ENCODE results near the gene SNRPA. TPM values are rescaled to one million over a fixed set of nuclear protein-coding genes. Genes with fewer than 3 reads are reported as not detected.

Gene SNRPA
- total and polyA plus RNA-seq, 2 donors (not counting 1 experiment from before 2014, with no cell fraction given), result 92.0 to 147 TPM

- Histone ChIP-seq H3K9ac (ENCODE audit: low read length) (peak overlapping the region; percentile 90), H3K9me3 (ENCODE audit: control extremely low read depth in 1 of 3, control insufficient read depth in 2 of 3, insufficient read depth in 1 of 3, low read length in 2 of 3) (no peaks in the 10 kb centered on the region), H3K4me3 (ENCODE audit: control extremely low read depth in 1 of 5, extremely low read depth in 1 of 5, insufficient read depth in 1 of 5, low read depth in 2 of 5, low read length in 4 of 5) (peak overlapping the region in 4 of 5 experiments; percentile 79 to 90 (median 84)), H2AFZ (ENCODE audit: insufficient read depth, low read depth, low read length, poor library complexity, severe bottlenecking) (peak overlapping the region; percentile 45), H4K20me1 (ENCODE audit: control insufficient read depth, insufficient read depth, low read length, poor library complexity, severe bottlenecking) (peaks cover 10% of the 10 kb centered on the region), H3K27me3 (replicated peaks in 1 of 4; ENCODE audit: control extremely low read depth in 1 of 4, control insufficient read depth in 3 of 4, insufficient read depth in 4 of 4, low read length in 3 of 4) (no peaks in the 10 kb centered on the region), H3K27ac (ENCODE audit: low read length in 2 of 2) (peak overlapping the region in 1 of 2 donors; percentile 90), H3K79me2 (ENCODE audit: control insufficient read depth, insufficient read depth, low read length) (peaks cover 78% of the 10 kb centered on the region), H3K4me1 (ENCODE audit: control insufficient read depth in 2 of 2, insufficient read depth in 2 of 2, low read length in 2 of 2) (peaks cover 46 to 61% of the 10 kb centered on the region in 2 donors), H3K4me2 (replicated peaks; ENCODE audit: low read depth, low read length, poor library complexity, severe bottlenecking) (peak overlapping the region; percentile 90), H3K36me3 (replicated peaks in 1 of 2; ENCODE audit: control extremely low read depth in 1 of 2, control insufficient read depth in 1 of 2, extremely low read depth in 1 of 2, insufficient read depth in 2 of 2, low read length in 1 of 2) (peaks cover 0 to 8% of the 10 kb centered on the region in 2 experiments)
- POLR2A ChIA-PET, result no interaction called here
- Mint-ChIP-seq H3K4me3 (peak overlapping the region; percentile 87), H3K27ac (peak overlapping the region; percentile 67), H3K9me3 (ENCODE audit: insufficient read depth) (no peaks in the 10 kb centered on the region), H3K4me1 (peaks cover 71% of the 10 kb centered on the region), H3K27me3 (no peaks in the 10 kb centered on the region)
- intact Hi-C loops (cut with micrococcal nuclease), result loop anchor here (5.0 to 10.0 kb wide), 2 partner anchors 104 to 678 kb away; partner anchors contain the start of genes BCKDHA and EXOSC5
- ATAC-seq (ENCODE audit: low read depth) (no peak), DNase-seq (peak; percentile 31)
- CTCF ChIA-PET, result interaction anchor here (1.3 to 1.4 kb wide), 2 partner anchors 12 to 101 kb away, joined by 3 to 5 read pairs; no protein-coding TSS in a partner anchor
- WGBS (ENCODE audit: insufficient coverage), result 47% methylated on average over 15 of the region's 16 CpGs
- TF ChIP-seq EZH2 (IDR thresholded peaks at IDR 0.05; ENCODE audit: borderline replicate concordance, insufficient read depth, low read depth, low read length, poor library complexity, severe bottlenecking), result no peak
- no peak for TF ChIP-seq CTCF (IDR thresholded peaks at IDR 0.05)
These were observed 32.1 kb upstream of the SNRPA start for GRCh38 chr19:40718774-40719391.

GRCh38 chr19:40719414-40719894 lies 31.5 kb upstream of the SNRPA start:
- Histone ChIP-seq H2AFZ (ENCODE audit: insufficient read depth, low read depth, low read length, poor library complexity, severe bottlenecking) (peak overlapping the region; percentile 45), H3K9me3 (ENCODE audit: control extremely low read depth in 1 of 3, control insufficient read depth in 2 of 3, insufficient read depth in 1 of 3, low read length in 2 of 3) (no peaks in the 10 kb centered on the region), H3K36me3 (replicated peaks in 1 of 2; ENCODE audit: control extremely low read depth in 1 of 2, control insufficient read depth in 1 of 2, extremely low read depth in 1 of 2, insufficient read depth in 2 of 2, low read length in 1 of 2) (peaks cover 0 to 13% of the 10 kb centered on the region in 2 experiments), H3K4me1 (ENCODE audit: control insufficient read depth in 2 of 2, insufficient read depth in 2 of 2, low read length in 2 of 2) (peaks cover 40 to 55% of the 10 kb centered on the region in 2 donors), H3K79me2 (ENCODE audit: control insufficient read depth, insufficient read depth, low read length) (peaks cover 80% of the 10 kb centered on the region), H3K9ac (ENCODE audit: low read length) (peak overlapping the region; percentile 19), H3K4me2 (replicated peaks; ENCODE audit: low read depth, low read length, poor library complexity, severe bottlenecking) (peak overlapping the region; percentile 90), H3K27me3 (replicated peaks in 1 of 4; ENCODE audit: control extremely low read depth in 1 of 4, control insufficient read depth in 3 of 4, insufficient read depth in 4 of 4, low read length in 3 of 4) (no peaks in the 10 kb centered on the region), H4K20me1 (ENCODE audit: control insufficient read depth, insufficient read depth, low read length, poor library complexity, severe bottlenecking) (peaks cover 10% of the 10 kb centered on the region), H3K27ac (ENCODE audit: low read length in 2 of 2) (no peak overlapping the region), H3K4me3 (ENCODE audit: control extremely low read depth in 1 of 5, extremely low read depth in 1 of 5, insufficient read depth in 1 of 5, low read depth in 2 of 5, low read length in 4 of 5) (peak overlapping the region in 3 of 5 experiments; percentile 79 to 90 (median 80))
- Mint-ChIP-seq H3K4me3 (peak overlapping the region; percentile 87), H3K27ac (no peak overlapping the region), H3K4me1 (peaks cover 72% of the 10 kb centered on the region), H3K9me3 (ENCODE audit: insufficient read depth) (no peaks in the 10 kb centered on the region), H3K27me3 (no peaks in the 10 kb centered on the region)
- no peak for DNase-seq
- ChIA-PET CTCF (interaction anchor here (1.3 to 1.4 kb wide), 2 partner anchors 11 to 100 kb away, joined by 3 to 5 read pairs; no protein-coding TSS in a partner anchor), POLR2A (no interaction called here)
- WGBS (ENCODE audit: insufficient coverage), result 42% methylated on average over 2 of the region's 7 CpGs
- TF ChIP-seq EZH2 (IDR thresholded peaks at IDR 0.05; ENCODE audit: borderline replicate concordance, insufficient read depth, low read depth, low read length, poor library complexity, severe bottlenecking), result no peak
- TF ChIP-seq CTCF (IDR thresholded peaks at IDR 0.05), result no peak
- intact Hi-C loops (cut with micrococcal nuclease), result loop anchor here (5.0 to 10.0 kb wide), 2 partner anchors 105 to 678 kb away; partner anchors contain the start of genes BCKDHA and EXOSC5
- ATAC-seq (ENCODE audit: low read depth), result no peak

Measured in B cell (primary cell).